A673 (cell line): Measurements from ENCODE around the gene ITGBL1. TPM values are rescaled to one million over a fixed set of nuclear protein-coding genes. Genes with fewer than 3 reads are reported as not detected.

Source experiments
- BruUV-seq: library from RNA; stranded (reverse); fragments of 400-500 nt; replicated peaks from 2 replicates; lab custom pipeline; 2021; lab: Mats Ljungman, UMichigan
- CTCF ChIA-PET: fragments of 300-600 bp; sonication (Branson Sonifier 250); formaldehyde crosslinking; loops from one replicate; lab custom pipeline; 2022; ENCODE audit warnings: antibody characterized with exemption; lab: Charles Lee
- POLR2A ChIA-PET: fragments of 300-600 bp; sonication (Branson Sonifier 250); formaldehyde crosslinking; loops from one replicate; lab custom pipeline; 2022; ENCODE audit warnings: antibody characterized with exemption; ENCODE audit not compliant: low non-redundant PET; lab: Charles Lee
- DNase-seq: peaks from one replicate; pipeline ENCODE4 v3.0.0-alpha.2; 2015; ENCODE audit warnings: low spot score
- H3K27ac ChIP-seq: fragments of 200-600 bp; sonication (generic); 2 replicates; pipeline ENCODE4 v1.5.1; 2016; ENCODE audit warnings: mixed run types, low read depth, mild to moderate bottlenecking, mixed read lengths, antibody characterized with exemption, low read length; ENCODE audit not compliant: poor library complexity, severe bottlenecking
- H3K27me3 ChIP-seq: fragments of 200-600 bp; sonication (generic); replicated peaks from 2 replicates; pipeline ENCODE4 v1.6.1; 2017; ENCODE audit warnings: mixed run types, low read depth, mild to moderate bottlenecking, mixed read lengths, antibody characterized with exemption, low read length; ENCODE audit not compliant: insufficient read depth, poor library complexity
- H3K36me3 ChIP-seq: fragments of 200-600 bp; sonication (generic); 2 replicates; pipeline ENCODE4 v1.6.1; 2016; ENCODE audit warnings: mixed run types, mild to moderate bottlenecking, mixed read lengths, antibody characterized with exemption, low read length; ENCODE audit not compliant: insufficient read depth, poor library complexity, severe bottlenecking
- H3K4me1 ChIP-seq: fragments of 200-600 bp; sonication (generic); 2 replicates; pipeline ENCODE4 v1.6.1; 2017; ENCODE audit warnings: mixed run types, mild to moderate bottlenecking, mixed read lengths, antibody characterized with exemption, low read length; ENCODE audit not compliant: insufficient read depth, poor library complexity, severe bottlenecking
- H3K4me3 ChIP-seq: fragments of 200-600 bp; sonication (generic); 2 replicates; pipeline ENCODE4 v1.5.1; 2016; ENCODE audit warnings: low read depth, mixed run types, mild to moderate bottlenecking, mixed read lengths, low read length; ENCODE audit not compliant: poor library complexity, severe bottlenecking
- H3K9me3 ChIP-seq: fragments of 200-600 bp; sonication (generic); 2 replicates; pipeline ENCODE4 v1.6.1; 2016; ENCODE audit warnings: mixed run types, low read depth, mild to moderate bottlenecking, mixed read lengths, antibody characterized with exemption, low read length; ENCODE audit not compliant: poor library complexity, severe bottlenecking
- EZH2 ChIP-seq: fragments of 200-600 bp; sonication (generic); IDR thresholded peaks from 2 replicates; pipeline ENCODE4 v1.6.1; 2017; ENCODE audit warnings: borderline replicate concordance, low read depth, mild to moderate bottlenecking, mixed read lengths, antibody characterized with exemption, low read length; ENCODE audit not compliant: poor library complexity, severe bottlenecking
- intact Hi-C: fragments of 100-400 bp; cut with micrococcal nuclease; formaldehyde crosslinking; loops from one replicate; pipeline ENCODE4 v1.10.0; 2022; ENCODE audit not compliant: unreplicated experiment
- total RNA-seq: library from RNA; stranded (reverse); gene quantifications from 2 replicates; pipeline ENCODE4 v1.2.3, GENCODE V29; 2021
- TF ChIP-seq, protein P1 (sequence below): fragments of 300-800, 200-600 bp; sonication (generic); conservative IDR thresholded peaks from 2 replicates; pipeline ENCODE4 v1.5.1; 2017; ENCODE audit warnings: low read depth, mild to moderate bottlenecking, antibody characterized with exemption, low read length, moderate library complexity, mixed read lengths

The ITGBL1 gene
- total RNA-seq, 1 experiment from 2014 or later: 0.64 TPM

DNA sequence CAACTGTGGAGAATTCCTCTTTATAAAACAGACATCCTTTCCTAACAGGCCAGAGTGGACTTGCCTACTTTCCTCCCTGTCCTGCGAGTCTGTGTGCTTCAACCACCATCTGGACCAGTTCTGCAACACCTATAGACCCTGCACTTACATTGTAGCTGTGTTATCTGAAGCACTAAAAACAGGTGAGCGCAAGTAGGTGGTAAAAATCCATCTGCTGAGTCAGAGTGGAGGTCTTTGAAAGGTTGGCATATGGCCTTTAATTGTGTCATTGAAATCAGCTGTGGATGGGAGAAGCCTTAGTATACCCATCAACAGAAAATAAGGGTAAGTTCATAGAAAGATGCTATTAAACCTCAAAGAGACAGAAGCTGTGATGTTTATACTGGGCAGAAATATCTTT lies 28.6 kb upstream of the ITGBL1 start:
- no peaks in the 10 kb centered on the region for H3K27me3 ChIP-seq
- H3K4me3 ChIP-seq: no peak overlapping the region
- ChIA-PET POLR2A (no interaction called here), CTCF (no interaction called here)
- no peaks in the 10 kb centered on the region for H3K36me3 ChIP-seq
- no peak overlapping the region for H3K27ac ChIP-seq
- intact Hi-C loops: no loop called here
- TF ChIP-seq, protein P1, sequence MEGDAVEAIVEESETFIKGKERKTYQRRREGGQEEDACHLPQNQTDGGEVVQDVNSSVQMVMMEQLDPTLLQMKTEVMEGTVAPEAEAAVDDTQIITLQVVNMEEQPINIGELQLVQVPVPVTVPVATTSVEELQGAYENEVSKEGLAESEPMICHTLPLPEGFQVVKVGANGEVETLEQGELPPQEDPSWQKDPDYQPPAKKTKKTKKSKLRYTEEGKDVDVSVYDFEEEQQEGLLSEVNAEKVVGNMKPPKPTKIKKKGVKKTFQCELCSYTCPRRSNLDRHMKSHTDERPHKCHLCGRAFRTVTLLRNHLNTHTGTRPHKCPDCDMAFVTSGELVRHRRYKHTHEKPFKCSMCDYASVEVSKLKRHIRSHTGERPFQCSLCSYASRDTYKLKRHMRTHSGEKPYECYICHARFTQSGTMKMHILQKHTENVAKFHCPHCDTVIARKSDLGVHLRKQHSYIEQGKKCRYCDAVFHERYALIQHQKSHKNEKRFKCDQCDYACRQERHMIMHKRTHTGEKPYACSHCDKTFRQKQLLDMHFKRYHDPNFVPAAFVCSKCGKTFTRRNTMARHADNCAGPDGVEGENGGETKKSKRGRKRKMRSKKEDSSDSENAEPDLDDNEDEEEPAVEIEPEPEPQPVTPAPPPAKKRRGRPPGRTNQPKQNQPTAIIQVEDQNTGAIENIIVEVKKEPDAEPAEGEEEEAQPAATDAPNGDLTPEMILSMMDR: no peak
- no peak for TF ChIP-seq EZH2
- no TSS peak for BruUV-seq
- H3K4me1 ChIP-seq: no peaks in the 10 kb centered on the region
- H3K9me3 ChIP-seq: no peaks in the 10 kb centered on the region
- DNase-seq: no peak

GRCh38 chr13:101424381-101425155 lies 27.9 kb upstream of the ITGBL1 start:
- H3K9me3 ChIP-seq: no peaks in the 10 kb centered on the region
- POLR2A ChIA-PET: no interaction called here
- DNase-seq: no peak
- no peak for TF ChIP-seq EZH2
- TF ChIP-seq, protein P1: no peak
- CTCF ChIA-PET: no interaction called here
- H3K4me1 ChIP-seq: no peaks in the 10 kb centered on the region
- H3K27ac ChIP-seq: no peak overlapping the region
- H3K4me3 ChIP-seq: no peak overlapping the region
- H3K36me3 ChIP-seq: no peaks in the 10 kb centered on the region
- H3K27me3 ChIP-seq: no peaks in the 10 kb centered on the region
- intact Hi-C loops: no loop called here
- no TSS peak for BruUV-seq

DNA sequence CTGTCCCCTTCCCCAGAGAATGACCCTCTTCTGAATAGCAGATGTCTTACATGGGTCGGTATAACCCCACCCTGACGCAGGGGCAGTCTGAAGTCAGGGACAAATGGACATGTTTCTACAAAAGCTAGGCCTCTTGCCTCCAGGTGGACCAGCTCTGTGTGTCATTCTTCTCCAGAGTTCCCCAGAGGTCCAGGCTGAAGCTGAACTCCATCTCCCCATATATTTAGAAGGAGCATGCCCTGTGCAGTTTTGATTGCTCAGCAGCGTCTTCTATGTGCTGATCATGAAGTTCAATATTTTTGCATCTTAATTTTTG lies 27.4 kb upstream of the ITGBL1 start:
- POLR2A ChIA-PET: no interaction called here
- Histone ChIP-seq H3K4me3 (no peak overlapping the region), H3K4me1 (no peaks in the 10 kb centered on the region), H3K27me3 (no peaks in the 10 kb centered on the region), H3K27ac (no peak overlapping the region), H3K9me3 (no peaks in the 10 kb centered on the region), H3K36me3 (no peaks in the 10 kb centered on the region)
- BruUV-seq: no TSS peak
- TF ChIP-seq, protein P1: no peak
- TF ChIP-seq EZH2: no peak
- CTCF ChIA-PET: no interaction called here
- DNase-seq: no peak
- intact Hi-C loops: no loop called here
